ENCODE measurements around the gene METTL3. TPM values are rescaled to one million over a fixed set of nuclear protein-coding genes. Genes with fewer than 3 reads are reported as not detected.
"Not testable (repeated sequence)": the region's sequence is repeated elsewhere in the genome, so short reads cannot be mapped to it uniquely, and the experiment has no call there.

The METTL3 gene
- total RNA-seq, 3 donors from 2014 or later, result 51.4 to 79.6 (median 79.6) TPM

DNA sequence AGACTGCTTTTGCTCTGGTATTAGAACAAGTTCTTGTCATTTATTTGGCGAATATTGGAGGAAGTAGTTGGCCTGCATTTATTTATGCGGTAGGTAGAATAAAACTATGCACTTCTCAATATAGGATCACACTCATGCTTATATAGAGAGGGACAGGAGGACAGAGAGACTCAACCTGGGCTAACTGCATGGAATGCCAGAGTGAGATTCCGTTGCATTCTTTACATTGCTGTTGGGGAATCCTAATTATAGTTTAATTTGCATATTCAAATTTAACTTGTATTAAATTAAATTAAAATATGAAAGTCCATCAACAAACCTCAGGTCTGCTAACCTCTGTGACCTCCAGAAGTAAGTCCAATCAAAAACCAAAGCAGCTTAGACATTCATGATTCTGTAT is 42.1 kb upstream of the METTL3 start:
- no peak overlapping the region for H3K27ac ChIP-seq
- no peaks in the 10 kb centered on the region for H3K4me1 ChIP-seq
- TF ChIP-seq, protein P1, sequence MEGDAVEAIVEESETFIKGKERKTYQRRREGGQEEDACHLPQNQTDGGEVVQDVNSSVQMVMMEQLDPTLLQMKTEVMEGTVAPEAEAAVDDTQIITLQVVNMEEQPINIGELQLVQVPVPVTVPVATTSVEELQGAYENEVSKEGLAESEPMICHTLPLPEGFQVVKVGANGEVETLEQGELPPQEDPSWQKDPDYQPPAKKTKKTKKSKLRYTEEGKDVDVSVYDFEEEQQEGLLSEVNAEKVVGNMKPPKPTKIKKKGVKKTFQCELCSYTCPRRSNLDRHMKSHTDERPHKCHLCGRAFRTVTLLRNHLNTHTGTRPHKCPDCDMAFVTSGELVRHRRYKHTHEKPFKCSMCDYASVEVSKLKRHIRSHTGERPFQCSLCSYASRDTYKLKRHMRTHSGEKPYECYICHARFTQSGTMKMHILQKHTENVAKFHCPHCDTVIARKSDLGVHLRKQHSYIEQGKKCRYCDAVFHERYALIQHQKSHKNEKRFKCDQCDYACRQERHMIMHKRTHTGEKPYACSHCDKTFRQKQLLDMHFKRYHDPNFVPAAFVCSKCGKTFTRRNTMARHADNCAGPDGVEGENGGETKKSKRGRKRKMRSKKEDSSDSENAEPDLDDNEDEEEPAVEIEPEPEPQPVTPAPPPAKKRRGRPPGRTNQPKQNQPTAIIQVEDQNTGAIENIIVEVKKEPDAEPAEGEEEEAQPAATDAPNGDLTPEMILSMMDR (IDR thresholded peaks at IDR 0.05), result no peak
- no peak for TF ChIP-seq POLR2A (IDR thresholded peaks at IDR 0.05)
- TF ChIP-seq POLR2AphosphoS5 (IDR thresholded peaks at IDR 0.05), result no peak
- no peak overlapping the region for H3K4me3 ChIP-seq
- H3K9me3 ChIP-seq, result no peaks in the 10 kb centered on the region
- intact Hi-C loops (cut with DNase I; ENCODE audit: low total_unique reads), result no loop called here
- no peak for DNase-seq (ENCODE audit: low spot score in 2 of 2)
- H3K36me3 ChIP-seq, result no peaks in the 10 kb centered on the region
- no peaks in the 10 kb centered on the region for H3K27me3 ChIP-seq

DNA sequence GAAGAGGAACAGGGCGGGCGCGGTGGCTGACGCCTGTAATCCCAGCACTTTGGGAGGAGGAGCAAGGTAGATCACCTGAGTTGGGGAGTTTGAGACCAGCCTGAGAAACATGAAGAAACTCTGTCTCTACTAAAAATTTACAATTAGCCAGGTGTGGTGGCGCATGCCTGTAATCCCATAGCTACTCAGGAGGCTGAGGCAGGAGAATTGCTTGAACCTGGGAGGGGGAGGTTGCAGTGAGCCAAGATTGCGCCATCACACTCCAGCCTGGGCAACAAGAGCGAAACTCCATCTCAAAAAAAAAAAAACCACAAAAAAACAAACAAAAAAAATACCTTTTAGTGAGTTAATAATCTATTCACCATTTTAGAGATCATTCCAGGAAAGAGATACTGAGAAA is 33.4 kb upstream of the METTL3 start:
- DNase-seq (ENCODE audit: low spot score in 2 of 2); H3K27me3 ChIP-seq; intact Hi-C loops (cut with DNase I; ENCODE audit: low total_unique reads); H3K4me3 ChIP-seq; H3K36me3 ChIP-seq; H3K27ac ChIP-seq; H3K4me1 ChIP-seq; H3K9me3 ChIP-seq: not testable (repeated sequence)

DNA sequence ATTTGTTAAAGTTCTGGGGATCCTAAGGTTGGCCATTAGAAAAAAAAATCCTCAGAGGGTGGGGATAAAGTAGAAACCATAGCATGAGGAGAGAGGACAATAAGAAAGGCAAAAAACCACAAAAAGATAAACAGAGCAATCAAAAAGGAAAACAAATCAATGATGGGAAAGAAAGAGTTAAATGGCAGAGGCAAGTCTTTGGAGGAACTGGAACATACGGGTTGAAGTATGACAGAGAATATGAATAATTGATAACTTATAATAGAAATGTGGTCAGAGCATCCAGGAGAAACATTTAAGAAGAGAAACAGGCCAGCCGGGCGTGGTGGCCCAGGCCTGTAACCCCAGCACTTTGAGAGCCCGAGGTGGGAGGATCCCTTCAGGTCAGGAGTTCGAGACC is 32.8 kb upstream of the METTL3 start:
- TF ChIP-seq POLR2A (IDR thresholded peaks at IDR 0.05), result no peak
- TF ChIP-seq, protein P1 (IDR thresholded peaks at IDR 0.05), result no peak
- no peak for TF ChIP-seq POLR2AphosphoS5 (IDR thresholded peaks at IDR 0.05)
- DNase-seq (ENCODE audit: low spot score in 2 of 2), result no peak
- no peaks in the 10 kb centered on the region for H3K4me1 ChIP-seq
- no peak overlapping the region for H3K4me3 ChIP-seq
- intact Hi-C loops (cut with DNase I; ENCODE audit: low total_unique reads), result no loop called here
- H3K27me3 ChIP-seq, result no peaks in the 10 kb centered on the region
- H3K36me3 ChIP-seq, result no peaks in the 10 kb centered on the region
- no peak overlapping the region for H3K27ac ChIP-seq
- no peaks in the 10 kb centered on the region for H3K9me3 ChIP-seq

DNA sequence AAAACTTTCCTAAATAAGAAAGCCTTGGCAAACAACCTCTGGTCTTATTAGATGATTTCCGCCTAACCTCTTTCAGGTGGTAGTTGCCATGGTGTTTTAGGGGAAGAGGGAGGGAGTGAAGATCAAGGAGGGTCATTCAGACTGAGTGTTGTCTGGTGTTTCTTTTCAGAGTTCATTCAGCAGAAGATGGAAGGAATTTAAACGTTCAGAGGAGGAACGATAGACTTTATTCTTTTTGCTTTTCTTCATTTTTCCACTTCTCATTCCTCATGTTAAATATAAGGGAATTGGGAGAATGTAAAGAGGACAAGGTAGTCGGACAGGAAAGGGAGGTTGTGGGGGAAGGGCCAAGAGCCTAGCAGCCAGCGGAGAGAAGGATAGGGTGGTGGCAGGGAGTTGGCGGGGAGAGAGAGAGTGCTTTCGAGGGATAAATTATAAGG is 32.4 kb upstream of the METTL3 start:
- Histone ChIP-seq H3K4me1 (no peaks in the 10 kb centered on the region), H3K27me3 (no peaks in the 10 kb centered on the region), H3K9me3 (no peaks in the 10 kb centered on the region), H3K4me3 (no peak overlapping the region), H3K27ac (no peak overlapping the region), H3K36me3 (no peaks in the 10 kb centered on the region)
- no peak for DNase-seq (ENCODE audit: low spot score in 2 of 2)
- TF ChIP-seq, protein P1 (IDR thresholded peaks at IDR 0.05), result no peak
- TF ChIP-seq POLR2A (IDR thresholded peaks at IDR 0.05) (no peak), POLR2AphosphoS5 (IDR thresholded peaks at IDR 0.05) (no peak)
- intact Hi-C loops (cut with DNase I; ENCODE audit: low total_unique reads), result no loop called here

DNA sequence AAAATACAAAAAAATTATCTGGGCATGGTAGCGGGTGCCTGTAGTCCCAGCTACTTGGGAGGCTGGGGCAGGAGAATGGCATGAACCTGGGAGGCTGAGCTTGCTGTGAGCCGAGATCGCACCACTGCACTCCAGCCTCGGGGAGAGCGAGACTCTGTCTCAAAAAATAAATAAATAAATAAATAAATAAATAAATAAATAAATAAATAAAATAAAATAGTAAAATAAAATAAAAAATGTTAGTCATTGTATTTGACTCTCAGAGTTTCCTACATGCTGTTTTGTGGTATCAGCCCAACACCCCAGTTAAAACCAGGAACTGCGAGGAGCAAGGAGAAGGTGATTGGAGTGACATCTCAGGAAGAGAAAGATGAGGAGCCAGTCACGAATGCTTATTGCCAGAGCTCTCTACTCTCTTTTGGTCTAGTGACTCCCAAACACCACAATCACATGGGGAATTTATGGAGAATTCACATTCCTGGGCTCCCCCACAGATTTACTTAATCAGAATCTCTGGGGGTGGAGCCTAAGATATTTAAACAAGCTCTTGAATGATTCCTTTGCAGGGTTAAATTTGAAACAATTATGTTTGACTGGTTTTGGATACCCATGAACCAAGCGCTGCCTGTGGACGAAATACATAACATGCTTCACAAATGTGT is 30.4 kb upstream of the METTL3 start:
- intact Hi-C loops (cut with DNase I; ENCODE audit: low total_unique reads), result no loop called here
- H3K4me3 ChIP-seq, result no peak overlapping the region
- no peaks in the 10 kb centered on the region for H3K4me1 ChIP-seq
- TF ChIP-seq, protein P1 (IDR thresholded peaks at IDR 0.05), result no peak
- TF ChIP-seq POLR2A (IDR thresholded peaks at IDR 0.05) (no peak), POLR2AphosphoS5 (IDR thresholded peaks at IDR 0.05) (no peak)
- H3K36me3 ChIP-seq, result no peaks in the 10 kb centered on the region
- no peak overlapping the region for H3K27ac ChIP-seq
- H3K9me3 ChIP-seq, result no peaks in the 10 kb centered on the region
- DNase-seq (ENCODE audit: low spot score in 2 of 2), result no peak
- H3K27me3 ChIP-seq, result no peaks in the 10 kb centered on the region

All from breast epithelium (tissue), 4 donors.